Activated CD4-positive, alpha-beta T cell treated with anti-CD3 and anti-CD28 coated beads for 36 hours (primary cell): Measurements from ENCODE around the gene WNT16. TPM values are rescaled to one million over a fixed set of nuclear protein-coding genes. Genes with fewer than 3 reads are reported as not detected.

Experiments
- ATAC-seq: fragments of 200-7000 bp; cut with Tn5 transposase; one replicate; pipeline ENCODE4 v1.10.0; 2021; ENCODE audit warnings: mild to moderate bottlenecking, moderate library complexity
- CTCF ChIA-PET: fragments of 350-600 bp; sonication (Branson Sonifier 250); formaldehyde crosslinking; loops from one replicate; lab custom pipeline; 2021; ENCODE audit warnings: antibody characterized with exemption; lab: Charles Lee
- POLR2A ChIA-PET: fragments of 350-600 bp; sonication (Branson Sonifier 250); formaldehyde crosslinking; loops from one replicate; lab custom pipeline; 2021; ENCODE audit warnings: antibody characterized with exemption, inconsistent platforms; lab: Charles Lee
- DNase-seq: peaks from one replicate; pipeline ENCODE4 v3.0.0-alpha.2; 2020
- H3K27ac Mint-ChIP-seq: one replicate; pipeline ENCODE4 v1.8.0; 2021; ENCODE audit warnings: mixed read lengths
- H3K27me3 Mint-ChIP-seq: one replicate; pipeline ENCODE4 v1.8.0; 2021; ENCODE audit warnings: mixed read lengths
- H3K36me3 Mint-ChIP-seq: one replicate; pipeline ENCODE4 v1.8.0; 2021; ENCODE audit warnings: low read depth, mixed read lengths
- H3K4me1 Mint-ChIP-seq: one replicate; pipeline ENCODE4 v1.8.0; 2021; ENCODE audit warnings: mixed read lengths
- H3K4me3 Mint-ChIP-seq: one replicate; pipeline ENCODE4 v1.8.0; 2021; ENCODE audit warnings: mild to moderate bottlenecking, moderate library complexity, mixed read lengths
- H3K9me3 Mint-ChIP-seq: one replicate; pipeline ENCODE4 v1.8.0; 2021; ENCODE audit warnings: low read depth, mixed read lengths
- intact Hi-C, 2 experiments: fragments of 100-400 bp; cut with DNase I in 1 of 2; cut with micrococcal nuclease in 1 of 2; formaldehyde crosslinking; loops; one replicate each; pipeline versions ENCODE4 v1.14.2 to v1.15.1; 2022 to 2024; cut with DNase I, micrococcal nuclease
- total RNA-seq, 2 experiments: library from RNA; stranded (reverse); gene quantifications; one replicate each; pipeline ENCODE4 v1.2.3, GENCODE V29; 2021

Gene WNT16
- total RNA-seq, 2 experiments from 2014 or later, result not detected

- no peak for ATAC-seq
- Mint-ChIP-seq H3K36me3 (no peaks in the 10 kb centered on the region), H3K27me3 (peaks cover 16% of the 10 kb centered on the region), H3K9me3 (no peaks in the 10 kb centered on the region), H3K27ac (no peak overlapping the region), H3K4me1 (no peaks in the 10 kb centered on the region), H3K4me3 (no peak overlapping the region)
- ChIA-PET CTCF (no interaction called here), POLR2A (no interaction called here)
- no peak for DNase-seq
- intact Hi-C loops, result no loop called here
These were observed 34.3 kb upstream of the WNT16 start for GRCh38 chr7:121294448-121294992.

- ChIA-PET CTCF (no interaction called here), POLR2A (no interaction called here)
- no peak overlapping the region for H3K27ac Mint-ChIP-seq
- no peaks in the 10 kb centered on the region for H3K9me3 Mint-ChIP-seq
- DNase-seq (no peak), ATAC-seq (no peak)
- H3K4me1 Mint-ChIP-seq, result no peaks in the 10 kb centered on the region
- H3K36me3 Mint-ChIP-seq, result no peaks in the 10 kb centered on the region
- H3K4me3 Mint-ChIP-seq, result no peak overlapping the region
- intact Hi-C loops, result no loop called here
- H3K27me3 Mint-ChIP-seq, result peaks cover 16% of the 10 kb centered on the region
These were observed 31.0 kb upstream of the WNT16 start for GRCh38 chr7:121297843-121298242.

GRCh38 chr7:121298831-121299239 lies 30.0 kb upstream of the WNT16 start:
- Mint-ChIP-seq H3K4me3 (no peak overlapping the region), H3K36me3 (no peaks in the 10 kb centered on the region), H3K27me3 (peaks cover 14% of the 10 kb centered on the region), H3K4me1 (no peaks in the 10 kb centered on the region), H3K27ac (no peak overlapping the region), H3K9me3 (no peaks in the 10 kb centered on the region)
- DNase-seq (no peak), ATAC-seq (no peak)
- intact Hi-C loops, result no loop called here
- POLR2A ChIA-PET, result no interaction called here
- CTCF ChIA-PET, result no interaction called here

- Mint-ChIP-seq H3K36me3 (no peaks in the 10 kb centered on the region), H3K4me3 (no peak overlapping the region), H3K27me3 (peaks cover 9% of the 10 kb centered on the region), H3K4me1 (no peaks in the 10 kb centered on the region), H3K27ac (no peak overlapping the region), H3K9me3 (no peaks in the 10 kb centered on the region)
- intact Hi-C loops, result no loop called here
- ChIA-PET CTCF (interaction anchor here (0.6 kb wide), 1 partner anchor 1353 kb away, joined by 3 read pairs; no protein-coding TSS in a partner anchor), POLR2A (no interaction called here)
- DNase-seq, result no peak
- no peak for ATAC-seq
These were observed 27.9 kb upstream of the WNT16 start for GRCh38 chr7:121300685-121301420.

GRCh38 chr7:121301446-121302213 lies 27.2 kb upstream of the WNT16 start:
- intact Hi-C loops, result no loop called here
- ChIA-PET CTCF (interaction anchor here (0.6 kb wide), 1 partner anchor 1352 kb away, joined by 3 read pairs; no protein-coding TSS in a partner anchor), POLR2A (no interaction called here)
- Mint-ChIP-seq H3K4me3 (no peak overlapping the region), H3K4me1 (peaks cover 4% of the 10 kb centered on the region), H3K9me3 (no peaks in the 10 kb centered on the region), H3K27ac (no peak overlapping the region), H3K27me3 (peaks cover 13% of the 10 kb centered on the region), H3K36me3 (no peaks in the 10 kb centered on the region)
- ATAC-seq, result no peak
- no peak for DNase-seq

GRCh38 chr7:121302214-121302745 lies 26.5 kb upstream of the WNT16 start:
- H3K27ac Mint-ChIP-seq, result no peak overlapping the region
- intact Hi-C loops, result no loop called here
- H3K9me3 Mint-ChIP-seq, result no peaks in the 10 kb centered on the region
- POLR2A ChIA-PET, result no interaction called here
- DNase-seq (no peak), ATAC-seq (peak; percentile 61)
- H3K4me1 Mint-ChIP-seq, result peaks cover 9% of the 10 kb centered on the region
- H3K27me3 Mint-ChIP-seq, result peaks cover 17% of the 10 kb centered on the region
- CTCF ChIA-PET, result no interaction called here
- no peak overlapping the region for H3K4me3 Mint-ChIP-seq
- no peaks in the 10 kb centered on the region for H3K36me3 Mint-ChIP-seq

- Mint-ChIP-seq H3K36me3 (no peaks in the 10 kb centered on the region), H3K9me3 (no peaks in the 10 kb centered on the region), H3K27ac (no peak overlapping the region), H3K27me3 (peaks cover 19% of the 10 kb centered on the region), H3K4me3 (no peak overlapping the region), H3K4me1 (peaks cover 10% of the 10 kb centered on the region)
- intact Hi-C loops, result no loop called here
- DNase-seq (no peak), ATAC-seq (no peak)
- CTCF ChIA-PET, result no interaction called here
- POLR2A ChIA-PET, result no interaction called here
These were observed 25.2 kb upstream of the WNT16 start for GRCh38 chr7:121303422-121304101.

GRCh38 chr7:121304102-121304658 lies 24.6 kb upstream of the WNT16 start:
- Mint-ChIP-seq H3K36me3 (no peaks in the 10 kb centered on the region), H3K4me1 (peaks cover 10% of the 10 kb centered on the region), H3K27ac (no peak overlapping the region), H3K9me3 (no peaks in the 10 kb centered on the region), H3K4me3 (no peak overlapping the region), H3K27me3 (peaks cover 19% of the 10 kb centered on the region)
- no peak for ATAC-seq
- CTCF ChIA-PET, result no interaction called here
- POLR2A ChIA-PET, result no interaction called here
- intact Hi-C loops, result no loop called here
- no peak for DNase-seq

- ATAC-seq (no peak), DNase-seq (no peak)
- no peaks in the 10 kb centered on the region for H3K36me3 Mint-ChIP-seq
- H3K4me3 Mint-ChIP-seq, result no peak overlapping the region
- CTCF ChIA-PET, result no interaction called here
- H3K27me3 Mint-ChIP-seq, result peaks cover 19% of the 10 kb centered on the region
- H3K9me3 Mint-ChIP-seq, result no peaks in the 10 kb centered on the region
- H3K4me1 Mint-ChIP-seq, result peaks cover 10% of the 10 kb centered on the region
- H3K27ac Mint-ChIP-seq, result no peak overlapping the region
- intact Hi-C loops, result no loop called here
- POLR2A ChIA-PET, result interaction anchor here (0.6 kb wide), 1 partner anchor 644 kb away, joined by 3 read pairs; no protein-coding TSS in a partner anchor
These were observed 23.7 kb upstream of the WNT16 start for GRCh38 chr7:121305109-121305508.

- intact Hi-C loops, result loop anchor here in 1 of 2 experiments (2.0 kb wide), 1 partner anchor 28 kb away; no protein-coding TSS in a partner anchor
- no peaks in the 10 kb centered on the region for H3K36me3 Mint-ChIP-seq
- H3K4me1 Mint-ChIP-seq, result peaks cover 10% of the 10 kb centered on the region
These were observed 22.2 kb upstream of the WNT16 start for GRCh38 chr7:121306565-121306964.

More at GRCh38 chr7:121306565-121306964, 22.2 kb upstream of the WNT16 start:
- Mint-ChIP-seq H3K27me3 (peaks cover 20% of the 10 kb centered on the region), H3K4me3 (no peak overlapping the region), H3K27ac (no peak overlapping the region), H3K9me3 (no peaks in the 10 kb centered on the region)
- ATAC-seq (peak; percentile 66), DNase-seq (no peak)
- ChIA-PET CTCF (no interaction called here), POLR2A (no interaction called here)
